Measurements from ENCODE around the gene TAF13.
A peak's percentile ranks its signal among the peaks of the same experiment; 100 is the strongest.
"Not testable (repeated sequence)": the region's sequence is repeated elsewhere in the genome, so short reads cannot be mapped to it uniquely, and the experiment has no call there.

The TAF13 gene

DNA sequence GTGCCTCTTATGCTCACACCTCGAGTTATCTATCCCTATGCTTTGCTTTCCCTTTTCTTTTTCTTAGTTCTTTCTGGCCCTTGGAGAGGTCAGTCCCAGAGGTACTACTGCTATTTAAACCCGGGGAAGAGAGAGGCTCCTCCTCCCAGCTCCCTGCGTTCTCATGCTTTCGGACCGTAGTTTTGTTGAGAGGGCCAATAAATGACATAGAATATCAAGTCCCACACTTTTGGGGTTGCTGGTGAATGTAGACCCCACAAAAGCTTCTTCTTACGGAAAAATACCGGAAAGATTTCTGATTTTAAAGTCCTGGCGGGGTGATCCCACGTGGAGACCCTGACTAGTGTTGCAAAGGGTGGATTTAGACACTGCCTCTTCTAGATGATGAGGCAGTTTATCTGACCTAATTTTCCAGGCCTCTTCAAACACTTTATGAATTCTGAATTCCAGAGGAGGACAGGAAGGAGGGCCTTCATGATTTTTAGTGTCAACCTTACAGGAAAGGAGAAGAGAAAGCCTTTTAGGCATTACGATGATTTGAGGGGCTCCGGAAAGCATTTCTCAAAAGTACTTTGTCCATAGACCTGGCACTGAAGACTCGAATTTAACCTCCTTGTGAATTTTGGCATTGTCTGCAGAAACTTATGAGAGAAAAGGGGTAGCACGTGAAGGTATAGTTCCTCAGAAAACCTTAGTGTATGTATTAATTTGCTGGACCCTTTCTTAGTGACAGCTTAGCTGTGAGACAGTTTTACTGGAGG lies 15.5 kb upstream of the TAF13 start:
- DNase-seq, result no peak

DNA sequence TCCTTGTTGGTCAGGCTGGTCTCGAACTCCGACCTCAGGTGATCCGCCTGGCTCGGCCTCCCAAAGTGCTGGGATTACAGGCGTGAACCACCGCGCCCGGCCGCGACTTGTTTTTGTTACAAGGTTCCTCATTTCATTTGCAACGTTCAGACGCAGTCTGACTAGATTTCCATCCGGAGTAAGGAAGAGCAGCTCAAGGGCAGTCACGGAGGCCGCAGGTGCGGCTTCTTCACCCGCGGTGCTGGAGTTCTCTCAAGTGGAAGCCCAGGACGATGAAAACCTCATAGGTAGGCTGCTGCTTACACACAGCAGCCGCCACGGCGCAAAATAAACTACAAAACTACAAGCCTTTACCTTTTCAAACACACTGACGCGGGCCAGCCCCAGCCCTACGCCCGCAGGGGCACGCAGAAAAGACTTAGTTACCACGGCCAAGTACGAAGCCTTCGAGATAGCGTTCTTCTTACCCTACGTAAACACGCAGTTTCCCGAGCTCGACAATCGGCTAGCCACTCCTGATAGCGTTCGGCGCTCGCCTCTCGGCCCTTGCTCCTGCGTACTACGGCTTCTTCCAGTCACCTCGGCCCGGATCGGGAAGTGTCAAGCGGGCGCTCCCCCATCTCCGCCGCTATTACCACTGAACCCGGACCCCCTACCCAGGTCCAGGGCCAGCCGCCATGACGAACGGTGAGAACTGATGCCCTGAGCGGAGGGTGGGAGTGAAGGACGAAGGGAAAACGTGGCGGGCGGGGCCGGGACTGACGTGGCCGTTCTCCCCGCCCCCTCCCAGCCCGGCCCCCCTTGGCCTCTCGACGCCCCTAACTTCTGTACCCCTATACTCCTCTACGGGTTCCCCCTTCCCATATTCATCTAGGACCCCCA lies 14.6 kb upstream of the TAF13 start, which contains the start of gene TMEM167B:
Gene TMEM167B, plus strand, starts transcription at position 569 of the 882 bp plus-strand sequence. Its CDS starts 109 bp downstream, at position 678.
- peak; percentile 84 for DNase-seq

DNA sequence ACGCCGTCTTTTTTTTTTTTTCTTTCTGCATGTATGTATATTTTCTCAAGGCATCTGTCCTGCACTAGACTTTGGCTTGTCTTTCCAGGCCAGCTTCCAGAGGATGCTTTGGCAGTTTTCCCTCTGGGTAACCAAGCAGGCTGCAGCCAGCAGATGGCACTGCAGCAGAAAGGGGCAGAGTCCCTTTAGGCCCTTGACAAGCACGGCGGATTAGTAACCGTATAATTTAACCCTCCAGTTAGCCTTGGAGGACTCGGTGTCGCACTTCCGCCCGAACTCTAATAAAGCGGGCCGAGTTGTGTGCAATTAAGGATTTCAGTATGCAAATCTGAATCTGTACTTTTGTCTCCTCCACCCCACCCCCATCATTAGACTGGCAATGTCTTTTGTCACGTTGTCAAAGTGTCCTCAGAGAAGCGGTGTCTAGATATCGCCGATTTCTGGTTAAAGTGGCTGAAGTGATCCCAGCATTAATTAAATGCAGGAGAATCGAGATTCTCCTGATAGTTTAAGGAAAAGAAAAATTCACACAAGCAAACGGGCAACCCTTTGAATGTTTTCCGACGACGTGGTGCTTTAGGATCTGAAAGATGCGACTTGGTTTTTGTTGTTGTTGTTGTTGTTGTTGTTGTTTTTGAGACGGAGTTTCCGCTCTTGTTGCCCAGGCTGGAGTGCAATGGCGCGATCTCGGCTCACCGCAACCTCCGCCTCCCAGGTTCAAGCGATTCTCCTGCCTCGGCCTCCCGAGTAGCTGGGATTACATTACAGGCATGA lies 13.6 kb upstream of the TAF13 start:
- peak; percentile 58 for DNase-seq

DNA sequence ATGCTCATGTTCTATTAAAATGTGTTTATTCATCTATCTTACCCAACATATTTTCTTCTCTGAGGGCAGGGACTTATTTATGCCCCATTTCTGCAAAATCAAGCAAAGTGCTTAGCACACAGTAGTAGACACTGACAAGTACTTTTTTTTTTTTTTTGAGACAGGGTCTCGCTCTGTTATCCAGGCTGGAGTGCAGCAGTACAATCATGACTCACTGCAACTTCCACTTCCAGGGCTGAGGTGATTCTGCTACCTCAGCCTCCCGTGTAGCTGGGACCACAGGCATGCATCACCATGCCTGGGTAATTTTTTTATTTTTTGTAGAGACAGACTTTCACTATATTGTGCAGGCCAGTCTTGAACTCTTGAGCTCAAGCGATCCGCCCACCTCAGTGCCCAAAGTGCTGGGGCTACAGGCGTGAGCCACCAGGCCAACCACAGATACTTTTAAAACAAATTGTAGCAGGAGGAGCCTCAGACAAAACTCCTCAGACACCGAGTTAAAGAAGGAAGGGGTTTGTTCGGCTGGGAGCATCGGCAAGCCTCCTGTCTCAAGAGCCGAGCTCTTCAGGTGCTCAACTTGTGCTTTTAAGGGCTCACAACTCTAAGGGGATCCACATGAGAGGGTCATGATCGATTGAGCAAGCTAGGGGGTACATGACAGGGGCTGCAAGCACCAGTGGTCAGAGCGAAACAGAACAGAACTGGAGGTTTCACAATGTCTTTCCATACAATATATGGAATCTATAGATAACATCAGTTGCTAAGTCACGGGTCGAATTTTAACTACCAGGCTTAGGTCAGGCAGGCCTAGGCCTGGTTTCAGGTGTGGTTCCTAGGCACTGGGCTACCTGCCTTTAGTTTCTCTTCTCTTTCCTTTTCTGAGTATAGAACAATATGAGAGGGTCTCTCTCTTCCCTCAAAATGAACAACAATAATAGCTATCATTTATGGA lies 9.0 kb upstream of the TAF13 start:
- DNase-seq, result no peak

DNA sequence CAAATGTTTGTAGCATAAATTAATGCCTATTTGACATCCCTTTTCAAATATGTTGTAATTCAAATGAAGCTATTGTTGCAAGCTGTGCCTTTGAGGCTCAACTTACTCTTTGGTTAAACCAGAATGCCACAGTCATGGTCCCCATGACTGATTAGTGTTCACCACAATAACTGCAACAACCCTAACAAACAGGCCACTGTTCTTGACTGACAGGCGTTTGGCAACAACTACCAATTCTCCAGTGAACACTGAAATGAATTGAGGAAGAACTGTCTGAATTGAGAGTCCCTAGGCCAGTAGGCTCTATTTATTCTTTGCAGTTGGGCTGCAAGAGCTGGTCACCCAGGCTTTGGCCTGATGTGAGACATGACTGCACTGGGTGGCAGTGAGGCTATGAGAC lies 8.1 kb upstream of the TAF13 start:
- no peak for DNase-seq

DNA sequence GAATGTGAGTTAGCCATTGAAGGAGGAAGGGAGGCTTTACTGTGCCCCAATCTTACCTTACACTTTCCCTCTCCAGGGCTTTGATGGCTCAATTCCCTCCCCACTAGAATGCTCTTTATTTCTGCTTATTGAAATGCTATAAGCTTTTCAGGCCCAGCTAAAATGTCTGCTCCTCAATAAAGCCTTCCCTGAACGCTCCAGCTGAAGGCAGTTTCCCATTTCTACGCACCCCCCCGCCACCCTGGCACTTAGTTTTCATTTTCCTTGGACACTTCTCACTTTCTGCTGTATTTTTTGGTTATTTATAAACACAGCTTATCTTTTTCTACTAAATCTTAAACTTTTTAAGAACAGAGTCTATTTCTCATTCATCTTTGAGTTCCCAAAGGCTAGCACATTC lies 7.7 kb upstream of the TAF13 start:
- DNase-seq, result no peak

DNA sequence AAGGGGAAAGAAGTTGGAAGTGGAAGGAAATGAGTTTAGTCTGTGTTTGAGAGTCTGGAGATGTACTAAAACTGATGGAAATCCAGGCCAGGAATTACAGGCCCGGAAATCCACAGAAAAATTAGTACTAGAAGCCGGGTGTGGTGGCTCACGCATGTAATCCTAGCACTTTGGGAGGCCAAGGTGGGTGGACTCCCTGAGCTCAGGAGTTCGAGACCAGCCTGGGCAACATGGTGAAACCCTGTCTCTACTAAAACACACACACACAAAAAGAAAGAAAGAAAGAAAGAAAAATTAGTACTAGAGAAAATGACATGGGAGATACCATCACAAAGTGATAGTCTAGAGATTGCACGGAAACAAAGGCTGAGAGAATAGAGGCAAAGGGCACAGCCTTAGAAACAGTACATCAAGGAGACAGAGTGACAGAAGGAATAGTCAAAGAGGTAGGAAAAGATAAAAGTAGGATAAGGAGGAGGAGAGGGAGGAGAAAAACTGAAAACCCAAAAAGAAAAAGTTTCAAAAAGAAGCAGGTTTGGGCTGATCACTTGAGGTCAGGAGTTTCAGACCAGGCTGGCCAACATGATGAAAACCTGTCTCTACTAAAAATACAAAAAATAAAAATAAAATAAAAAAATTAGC lies 4.8 kb upstream of the TAF13 start:
- no peak for DNase-seq

DNA sequence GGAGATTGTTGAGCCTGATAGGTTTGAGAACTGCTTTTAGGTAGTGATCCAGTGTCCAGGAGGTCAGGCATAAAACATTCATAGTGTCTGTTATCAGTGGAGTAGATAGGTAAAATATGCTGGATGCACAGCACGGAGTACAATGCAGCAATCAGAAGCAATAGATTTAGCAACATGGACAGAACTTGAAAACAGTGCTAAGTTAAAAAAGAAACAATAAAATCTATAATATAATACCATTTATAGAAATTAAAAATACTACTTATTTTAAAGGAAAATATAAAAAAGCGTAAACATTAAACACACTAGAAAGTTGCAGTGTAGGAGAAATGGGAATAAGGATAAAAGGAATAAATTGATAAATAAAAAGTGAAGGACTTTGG lies 3.4 kb upstream of the TAF13 start:
- DNase-seq, result no peak

DNA sequence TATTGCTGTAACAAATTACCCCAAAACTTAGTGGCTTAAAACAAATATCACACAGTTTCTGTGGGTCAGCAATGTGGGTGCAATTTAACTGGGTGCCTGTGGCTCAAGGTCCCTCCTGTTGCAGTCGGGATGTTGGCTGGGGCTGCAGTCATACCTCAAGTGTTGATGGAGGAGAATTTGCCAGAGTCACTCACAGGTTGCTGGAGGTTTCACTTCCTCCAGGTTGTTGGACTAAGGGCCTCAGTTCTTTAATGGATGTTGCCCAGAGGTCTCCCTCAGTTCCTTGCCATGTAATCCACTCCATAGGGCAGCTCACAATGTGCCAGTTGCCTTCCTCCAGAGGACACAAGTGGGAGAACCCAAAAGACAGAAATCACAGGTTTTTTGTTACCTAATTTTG lies 2.5 kb upstream of the TAF13 start:
- no peak for DNase-seq

DNA sequence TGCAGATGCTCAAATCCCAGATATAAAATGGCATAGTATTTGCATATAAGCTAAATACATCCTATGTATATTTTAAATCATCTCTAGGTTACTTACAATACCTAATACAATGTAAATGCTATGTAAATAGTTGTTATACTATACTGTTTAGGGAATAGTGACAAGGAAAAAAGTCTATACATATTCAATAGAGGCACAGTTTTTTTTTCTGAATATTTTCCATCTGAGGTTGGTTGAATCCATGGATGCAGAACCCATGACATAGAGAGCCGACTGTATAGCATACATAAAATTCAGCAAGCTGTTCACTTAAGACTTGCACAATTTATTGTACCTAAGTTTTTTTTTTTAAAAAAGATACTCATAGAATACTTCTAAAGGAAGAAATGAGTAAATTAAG lies 6.5 kb downstream of the TAF13 start:
- DNase-seq, result no peak

DNA sequence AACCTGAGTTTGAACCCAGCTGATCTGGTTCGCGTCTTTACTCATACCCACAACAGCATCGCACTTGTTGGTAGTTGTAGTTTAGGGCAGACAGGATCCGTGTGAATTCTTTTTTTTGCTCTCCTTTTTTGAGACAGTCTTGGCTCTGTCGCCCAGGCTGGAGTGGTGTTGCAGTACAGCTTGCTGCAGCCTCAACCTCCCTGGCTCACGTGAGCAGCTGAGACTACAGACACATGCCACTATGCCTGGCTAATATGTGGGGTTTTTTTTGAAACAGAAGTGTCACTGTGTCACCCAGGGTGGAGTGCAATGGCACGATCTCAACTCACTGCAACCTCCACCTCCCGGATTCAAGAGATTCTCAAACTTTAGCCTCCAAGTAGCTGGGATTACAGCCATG lies 7.9 kb downstream of the TAF13 start:
- no peak for DNase-seq

DNA sequence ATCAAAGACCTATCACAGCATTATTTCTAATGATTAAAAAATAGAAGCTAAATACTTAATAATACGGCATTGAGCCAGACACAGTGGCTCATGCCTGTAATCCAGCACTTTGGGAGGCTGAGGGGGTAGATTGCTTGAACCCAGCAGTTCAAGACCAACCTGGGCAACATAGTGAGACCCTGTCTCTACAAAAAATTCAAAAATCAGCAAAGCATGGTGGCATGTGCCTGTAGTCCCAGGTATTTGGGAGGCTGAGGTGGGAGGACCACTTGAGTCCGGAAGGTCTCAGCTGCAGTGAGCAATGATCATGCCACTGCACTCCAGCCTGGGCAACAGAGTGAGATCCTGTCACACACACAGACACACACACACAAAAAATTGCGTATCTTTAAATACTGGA lies 10.7 kb downstream of the TAF13 start:
- no peak for DNase-seq

DNA sequence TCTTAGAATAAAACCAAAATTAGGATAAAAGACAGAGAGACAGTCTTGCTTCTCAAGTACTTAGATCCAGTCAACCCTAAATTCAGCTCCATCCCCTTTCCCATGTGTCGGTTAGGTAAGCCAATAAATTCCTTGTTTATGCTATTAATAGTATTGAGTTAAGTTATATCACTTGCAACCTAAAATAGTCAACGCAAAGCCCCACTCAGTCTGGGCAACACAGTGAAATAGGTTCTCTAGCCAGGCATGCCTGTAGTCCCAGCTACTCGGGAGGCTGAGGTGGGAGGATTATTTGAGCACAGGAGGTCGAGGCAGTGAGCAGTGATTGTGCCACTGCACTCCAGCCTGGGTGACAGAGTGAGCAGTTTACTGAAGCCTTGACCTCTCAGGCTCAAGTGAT lies 14.6 kb downstream of the TAF13 start:
- no peak for DNase-seq

DNA sequence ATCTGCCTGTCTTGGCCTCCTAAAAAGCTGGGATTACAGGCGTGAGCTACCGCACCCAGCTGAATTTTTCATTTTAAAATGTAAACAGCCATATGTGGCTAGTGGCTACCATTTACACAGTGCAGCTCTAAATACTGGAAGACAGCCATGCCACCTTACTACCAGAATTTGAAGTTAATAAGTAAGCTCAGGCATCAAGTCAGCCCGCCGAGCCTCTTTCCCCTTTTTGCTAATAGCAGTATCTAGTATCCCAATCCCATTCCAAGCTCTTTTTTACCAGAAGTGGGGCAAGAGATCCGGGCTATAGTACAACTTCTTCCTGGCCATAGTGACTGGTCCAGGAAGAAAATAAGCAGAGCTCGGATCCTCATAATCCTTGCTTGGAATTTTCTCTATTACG lies 15.1 kb downstream of the TAF13 start:
- DNase-seq, result no peak

DNA sequence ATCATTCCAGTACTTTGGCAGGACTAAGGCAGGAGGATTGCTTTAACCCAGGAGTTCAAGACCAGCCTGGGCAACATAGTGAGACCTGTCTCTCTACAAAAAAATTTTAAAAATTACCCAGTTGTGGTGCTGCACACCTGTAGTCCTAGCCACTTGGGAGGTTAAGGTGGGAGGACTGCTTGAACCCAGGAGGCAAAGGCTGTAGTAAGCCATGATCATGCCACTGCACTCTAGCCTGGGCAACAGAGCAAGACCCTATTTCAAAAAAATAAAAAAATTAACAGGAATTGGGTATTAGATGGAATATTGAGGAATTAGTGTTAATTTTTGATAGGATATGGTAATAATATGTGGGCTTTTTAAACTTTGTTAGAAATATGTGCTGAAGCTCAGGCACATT lies 16.8 kb downstream of the TAF13 start:
- no peak for DNase-seq

DNA sequence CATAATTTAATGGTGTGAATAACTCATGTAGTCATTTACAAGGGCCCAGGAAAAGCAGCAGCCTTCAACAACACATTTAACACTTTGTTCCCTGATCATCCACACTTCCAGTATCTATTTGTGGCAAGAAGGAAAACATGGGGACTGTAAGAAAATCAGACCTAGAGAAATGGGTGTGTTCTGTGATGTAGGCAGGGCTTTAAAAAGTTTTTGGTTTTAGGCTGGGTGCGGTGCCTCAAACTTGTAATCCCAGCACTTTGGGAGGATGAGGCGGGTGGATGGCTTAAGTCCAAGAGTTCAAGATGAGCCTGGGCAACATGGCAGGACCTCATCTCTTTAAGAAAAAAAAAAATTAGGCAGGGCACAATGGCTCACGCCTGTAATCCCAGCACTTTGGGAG lies 19.7 kb downstream of the TAF13 start:
- DNase-seq, result no peak

DNA sequence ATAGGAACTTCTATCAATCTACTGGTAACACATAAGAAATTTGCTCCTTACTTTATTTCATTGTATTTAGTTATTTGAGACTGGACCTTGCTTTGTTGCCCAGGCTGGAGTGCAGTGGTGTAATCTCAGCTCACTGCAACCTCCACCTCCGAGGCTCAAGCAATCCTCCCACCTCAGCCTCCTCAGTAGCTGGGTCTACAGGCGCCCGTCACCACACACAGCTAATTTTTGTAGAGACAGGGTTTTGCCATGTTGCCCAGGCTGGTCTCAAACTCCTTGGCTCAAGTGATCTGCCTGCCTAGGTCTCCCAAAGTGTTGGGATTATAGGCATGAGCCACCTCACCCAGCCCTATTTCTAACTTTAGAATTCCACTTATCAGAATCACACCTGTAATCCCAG lies 23.7 kb downstream of the TAF13 start:
- not testable (repeated sequence) for DNase-seq

DNA sequence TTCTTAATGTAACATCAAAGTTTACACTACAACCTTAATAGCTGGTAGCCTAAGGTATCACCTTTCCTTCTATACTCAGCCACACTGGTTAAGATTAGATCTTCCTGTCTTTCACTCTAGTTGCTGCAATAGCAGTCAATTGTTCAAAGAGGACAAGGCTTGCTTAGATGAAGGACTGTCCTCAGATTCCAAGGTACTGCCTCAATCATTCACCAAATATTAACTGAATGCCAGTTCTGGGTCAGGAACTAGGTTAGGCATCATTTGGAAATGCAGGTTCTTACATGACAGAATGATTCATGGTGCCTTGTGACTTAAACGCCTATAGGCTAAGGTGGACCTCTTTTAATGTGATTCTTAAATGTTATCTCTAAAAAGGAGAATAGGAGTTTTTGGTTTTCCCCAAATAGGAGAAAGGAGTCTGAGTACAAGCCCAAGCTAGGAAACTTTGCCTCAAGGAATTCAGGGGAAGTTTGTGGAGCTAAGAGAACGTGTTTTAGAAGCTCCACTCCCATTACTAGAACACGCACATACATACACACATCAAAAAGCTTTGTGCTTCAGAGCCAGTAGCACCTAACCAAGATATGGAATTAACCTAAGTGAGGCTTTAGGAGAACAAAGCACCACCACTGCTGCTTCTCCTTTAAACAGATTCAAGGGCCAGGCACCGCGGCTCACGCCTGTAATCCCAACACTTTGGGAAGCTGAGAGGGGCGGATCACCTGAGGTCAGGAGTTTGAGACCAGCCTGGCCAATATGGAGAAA lies 25.4 kb downstream of the TAF13 start:
- no peak for DNase-seq

DNA sequence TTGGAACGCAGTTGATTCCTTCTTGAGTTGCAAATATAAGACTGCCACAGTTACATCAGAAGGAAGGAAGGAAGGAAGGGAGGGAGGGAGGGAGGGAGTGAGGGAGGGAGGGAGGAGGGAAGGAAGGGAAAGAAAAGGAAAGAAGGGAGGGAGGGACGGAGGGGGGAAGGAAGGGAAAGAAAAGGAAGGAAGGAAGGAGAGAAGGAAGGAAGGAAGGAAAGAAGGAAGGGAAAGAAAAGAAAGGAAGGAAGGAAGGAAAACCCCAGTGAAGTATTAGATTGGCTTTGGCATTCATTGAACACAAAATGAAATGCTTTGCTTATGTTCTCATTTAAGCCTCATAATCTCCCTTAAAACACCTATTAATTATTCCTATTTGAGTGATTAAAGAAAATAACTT lies 27.5 kb downstream of the TAF13 start:
- DNase-seq, result no peak

DNA sequence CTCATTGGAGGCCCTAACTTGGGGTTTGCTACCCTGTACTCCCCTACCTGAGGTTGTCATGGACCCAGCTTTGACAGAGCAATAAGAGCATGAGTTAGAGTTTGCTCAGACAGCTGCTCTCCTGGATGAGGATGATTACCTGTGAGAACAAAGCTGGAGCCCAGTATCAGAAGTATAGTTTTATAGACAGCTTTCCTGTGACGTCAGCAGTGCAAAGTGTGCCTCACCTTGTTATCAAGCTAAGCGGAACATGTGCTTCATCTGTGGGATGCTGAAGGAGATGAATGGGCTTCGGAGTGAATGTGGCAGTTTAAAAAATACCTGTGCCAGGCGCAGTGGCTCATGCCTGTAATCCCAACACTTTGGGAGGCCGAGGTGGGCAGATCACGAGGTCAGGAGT lies 28.5 kb downstream of the TAF13 start:
- no peak for DNase-seq

DNA sequence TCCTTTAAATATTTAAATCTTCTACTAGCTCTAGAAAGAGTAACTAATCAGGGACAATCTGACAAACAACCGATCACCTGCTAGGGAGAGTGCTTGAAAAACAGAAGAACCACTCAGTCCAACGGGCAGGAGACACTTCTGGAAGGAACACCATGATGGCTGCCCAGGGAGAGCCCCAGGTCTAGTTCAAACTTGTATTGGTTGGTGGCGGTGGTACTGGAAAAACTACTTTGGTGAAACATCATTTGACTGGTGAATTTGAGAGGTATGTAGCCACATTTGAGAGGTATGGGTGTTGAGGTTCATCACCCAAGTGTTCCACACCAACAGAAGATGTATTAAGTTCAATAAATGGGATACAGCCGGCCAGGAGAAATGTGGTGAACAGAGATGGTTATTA lies 29.1 kb downstream of the TAF13 start:
- DNase-seq, result no peak

Data from activated T-cell treated with anti-CD3 and anti-CD28 coated beads, Interleukin-2, amount 50 U/mL, for 1 hour (primary cell).